GM12878 (cell line): ENCODE data around the gene TENT4B. TPM values are rescaled to one million over a fixed set of nuclear protein-coding genes. Genes with fewer than 3 reads are reported as not detected.

Experiments
- ASH2L ChIP-seq: fragments of 300-600, 200-600 bp; sonication (generic); IDR thresholded peaks from 2 replicates; pipeline ENCODE4 v1.6.1; 2017; ENCODE audit warnings: low read depth, mild to moderate bottlenecking, borderline replicate concordance
- ATF7 ChIP-seq: fragments of 450-650 bp; IDR thresholded peaks from 2 replicates; pipeline ENCODE4 v1.6.1; 2016; ENCODE audit warnings: low read depth, mild to moderate bottlenecking
- CBX3 ChIP-seq: fragments of 200-600 bp; sonication (generic); IDR thresholded peaks from 2 replicates; pipeline ENCODE4 v1.6.1; 2016; ENCODE audit warnings: low read depth, borderline replicate concordance
- CBX5 ChIP-seq: sonication (generic); IDR thresholded peaks from 2 replicates; pipeline ENCODE4 v1.6.1; 2016; ENCODE audit warnings: low read depth, moderate library complexity, mild to moderate bottlenecking, inconsistent platforms
- CEBPB ChIP-seq, 2 experiments: fragments of 150-350 bp in 1 of 2; IDR thresholded peaks; 2 replicates each; pipeline ENCODE4 v1.6.1; 2012 to 2014; ENCODE audit warnings: low read depth in 2 of 2, low read length in 2 of 2, borderline replicate concordance in 1 of 2, inconsistent platforms in 1 of 2
- CHD4 ChIP-seq: fragments of 200-600 bp; sonication (generic); IDR thresholded peaks from 2 replicates; pipeline ENCODE4 v1.6.1; 2016; ENCODE audit warnings: mild to moderate bottlenecking
- FOS ChIP-seq: IDR thresholded peaks from 3 replicates; pipeline ENCODE4 v1.6.1; 2011; ENCODE audit warnings: borderline replicate concordance; ENCODE audit not compliant: insufficient read length; ENCODE audit errors: extremely low read depth
- MLLT1 ChIP-seq: fragments of 450-650 bp; IDR thresholded peaks from 2 replicates; pipeline ENCODE4 v1.6.1; 2016; ENCODE audit warnings: mild to moderate bottlenecking
- RAD51 ChIP-seq: fragments of 450-650 bp; IDR thresholded peaks from 2 replicates; pipeline ENCODE4 v1.6.1; 2016; ENCODE audit warnings: moderate library complexity, mild to moderate bottlenecking, inconsistent platforms
- SMARCA5 ChIP-seq: fragments of 450-650 bp; IDR thresholded peaks from 2 replicates; pipeline ENCODE4 v1.6.1; 2017; ENCODE audit warnings: mild to moderate bottlenecking
- SMC3 ChIP-seq: IDR thresholded peaks from 2 replicates; pipeline ENCODE4 v1.6.1; 2011; ENCODE audit warnings: low read length, improper control_type of control experiment, borderline replicate concordance
- STAT3 ChIP-seq: IDR thresholded peaks from 2 replicates; pipeline ENCODE4 v1.6.1; 2011; ENCODE audit warnings: low read depth, low read length, improper control_type of control experiment
- SUPT20H ChIP-seq: IDR thresholded peaks from 2 replicates; pipeline ENCODE4 v1.6.1; 2011; ENCODE audit warnings: low read depth, mild to moderate bottlenecking, low read length, moderate library complexity, borderline replicate concordance; ENCODE audit not compliant: control insufficient read depth
- TCF12 ChIP-seq: IDR thresholded peaks from 2 replicates; pipeline ENCODE4 v1.6.1; 2011; ENCODE audit warnings: low read depth, mild to moderate bottlenecking, low read length
- YBX1 ChIP-seq: fragments of 450-650 bp; IDR thresholded peaks from 2 replicates; pipeline ENCODE4 v1.6.1; 2016; ENCODE audit warnings: antibody characterized with exemption
- ZBTB40 ChIP-seq: fragments of 450-650 bp; IDR thresholded peaks from 2 replicates; pipeline ENCODE4 v1.6.1; 2016; ENCODE audit warnings: mild to moderate bottlenecking, moderate library complexity, borderline replicate concordance
- ZNF622 ChIP-seq: fragments of 450-650 bp; IDR thresholded peaks from 2 replicates; pipeline ENCODE4 v1.6.1; 2017; ENCODE audit warnings: mild to moderate bottlenecking, inconsistent platforms
- polyA plus RNA-seq, 11 experiments: library from polyadenylated mRNA; depleted of rRNA in 4 of 11; unstranded in 6 of 11; stranded (reverse) in 5 of 11; fragments of >200 nt; fragmentation: Nextera tagmentation in 4 of 11; fragmentation: Illumina TruSeq in 1 of 11; extraction: Ambion mirVana in 4 of 11; extraction: Trizol in 1 of 11; gene quantifications; 1 replicate in 1 of 11; 2 replicates in 10 of 11; pipeline versions ENCODE4 v1.2.1 to v1.2.3, GENCODE V29; 2011 to 2016; ENCODE audit warnings: inconsistent platforms in 2 of 11, missing spikeins in 2 of 11, low read depth in 1 of 11
- total RNA-seq, 4 experiments: library from RNA; depleted of rRNA in 3 of 4; stranded (reverse); fragments of >200 nt in 3 of 4; fragmentation: Illumina TruSeq in 1 of 4; extraction: Trizol in 1 of 4; gene quantifications; 2 replicates each; pipeline versions ENCODE4 v1.2.1 to v1.2.3, GENCODE V29; 2013 to 2021
- TF ChIP-seq, protein P1 (sequence below): fragments of 450-650 bp; IDR thresholded peaks from 2 replicates; pipeline ENCODE4 v1.6.1; 2017; ENCODE audit warnings: mild to moderate bottlenecking, moderate library complexity

The TENT4B gene
- total and polyA plus RNA-seq, 10 of the 15 experiments (the other 5 are each of a cell fraction or from before 2014, with no cell fraction given) = 4.4 to 16.7 (median 10.8) TPM

GRCh38 chr16:50152351-50152806, 727 bp upstream of the TENT4B start (continued):
- TF ChIP-seq ZBTB40 = no peak
- TF ChIP-seq RAD51 = no peak
- TF ChIP-seq ASH2L = peak; percentile 70; the same call in 1 of the 2 replicates
- TF ChIP-seq, protein P1, sequence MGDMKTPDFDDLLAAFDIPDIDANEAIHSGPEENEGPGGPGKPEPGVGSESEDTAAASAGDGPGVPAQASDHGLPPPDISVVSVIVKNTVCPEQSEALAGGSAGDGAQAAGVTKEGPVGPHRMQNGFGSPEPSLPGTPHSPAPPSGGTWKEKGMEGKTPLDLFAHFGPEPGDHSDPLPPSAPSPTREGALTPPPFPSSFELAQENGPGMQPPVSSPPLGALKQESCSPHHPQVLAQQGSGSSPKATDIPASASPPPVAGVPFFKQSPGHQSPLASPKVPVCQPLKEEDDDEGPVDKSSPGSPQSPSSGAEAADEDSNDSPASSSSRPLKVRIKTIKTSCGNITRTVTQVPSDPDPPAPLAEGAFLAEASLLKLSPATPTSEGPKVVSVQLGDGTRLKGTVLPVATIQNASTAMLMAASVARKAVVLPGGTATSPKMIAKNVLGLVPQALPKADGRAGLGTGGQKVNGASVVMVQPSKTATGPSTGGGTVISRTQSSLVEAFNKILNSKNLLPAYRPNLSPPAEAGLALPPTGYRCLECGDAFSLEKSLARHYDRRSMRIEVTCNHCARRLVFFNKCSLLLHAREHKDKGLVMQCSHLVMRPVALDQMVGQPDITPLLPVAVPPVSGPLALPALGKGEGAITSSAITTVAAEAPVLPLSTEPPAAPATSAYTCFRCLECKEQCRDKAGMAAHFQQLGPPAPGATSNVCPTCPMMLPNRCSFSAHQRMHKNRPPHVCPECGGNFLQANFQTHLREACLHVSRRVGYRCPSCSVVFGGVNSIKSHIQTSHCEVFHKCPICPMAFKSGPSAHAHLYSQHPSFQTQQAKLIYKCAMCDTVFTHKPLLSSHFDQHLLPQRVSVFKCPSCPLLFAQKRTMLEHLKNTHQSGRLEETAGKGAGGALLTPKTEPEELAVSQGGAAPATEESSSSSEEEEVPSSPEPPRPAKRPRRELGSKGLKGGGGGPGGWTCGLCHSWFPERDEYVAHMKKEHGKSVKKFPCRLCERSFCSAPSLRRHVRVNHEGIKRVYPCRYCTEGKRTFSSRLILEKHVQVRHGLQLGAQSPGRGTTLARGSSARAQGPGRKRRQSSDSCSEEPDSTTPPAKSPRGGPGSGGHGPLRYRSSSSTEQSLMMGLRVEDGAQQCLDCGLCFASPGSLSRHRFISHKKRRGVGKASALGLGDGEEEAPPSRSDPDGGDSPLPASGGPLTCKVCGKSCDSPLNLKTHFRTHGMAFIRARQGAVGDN = no peak; the same call in 1 of the 2 replicates
- TF ChIP-seq CBX5 = no peak
- TF ChIP-seq YBX1 = no peak
- TF ChIP-seq CBX3 = no peak
- TF ChIP-seq CHD4 = 0 out of 2 replicates have a peak, but pooled peaks have one; percentile 67
- no peak for TF ChIP-seq ATF7
- no peak for TF ChIP-seq SUPT20H
- TF ChIP-seq TCF12 = peak; percentile 82
- TF ChIP-seq ZNF622 = no peak
- no peak for TF ChIP-seq STAT3
- 0 out of 2 replicates have a peak, but pooled peaks have one; percentile 11 for TF ChIP-seq SMC3
- TF ChIP-seq CEBPB (IDR thresholded peaks at IDR 0.05; ENCODE audit: borderline replicate concordance in 1 of 2, low read depth in 2 of 2, low read length in 2 of 2) = no peak
- TF ChIP-seq SMARCA5 = 0 out of 2 replicates have a peak, but pooled peaks have one; percentile 18
- TF ChIP-seq MLLT1 = peak; percentile 73
- TF ChIP-seq FOS = no peak
